Omental fat pad (tissue), 4 donors: Measurements from ENCODE around the gene TTC17. TPM values are rescaled to one million over a fixed set of nuclear protein-coding genes. Genes with fewer than 3 reads are reported as not detected.
A peak's percentile ranks its signal among the peaks of the same experiment; 100 is the strongest.

Experiments used
- ATAC-seq: fragments of 150-250 bp; one replicate; pipeline ENCODE4 v1.9.1; 2016; ENCODE audit warnings: mild to moderate bottlenecking, moderate library complexity; ENCODE audit not compliant: low FRiP score
- DNase-seq: peaks from one replicate; pipeline ENCODE4 v3.0.0-alpha.2; 2019; ENCODE audit warnings: low spot score
- CTCF ChIP-seq, 3 donors: fragments of 450-650 bp; IDR thresholded peaks; one replicate each; pipeline ENCODE4 v1.5.1; 2016 to 2017; ENCODE audit warnings: antibody characterized with exemption in 3 of 3, mild to moderate bottlenecking in 3 of 3, moderate library complexity in 2 of 3
- total RNA-seq, 4 donors: library from RNA; depleted of rRNA; stranded (reverse); fragments of >200 nt; gene quantifications; one replicate each; pipeline ENCODE4 v1.1.0, GENCODE V29; 2016

TTC17 gene, protein sequence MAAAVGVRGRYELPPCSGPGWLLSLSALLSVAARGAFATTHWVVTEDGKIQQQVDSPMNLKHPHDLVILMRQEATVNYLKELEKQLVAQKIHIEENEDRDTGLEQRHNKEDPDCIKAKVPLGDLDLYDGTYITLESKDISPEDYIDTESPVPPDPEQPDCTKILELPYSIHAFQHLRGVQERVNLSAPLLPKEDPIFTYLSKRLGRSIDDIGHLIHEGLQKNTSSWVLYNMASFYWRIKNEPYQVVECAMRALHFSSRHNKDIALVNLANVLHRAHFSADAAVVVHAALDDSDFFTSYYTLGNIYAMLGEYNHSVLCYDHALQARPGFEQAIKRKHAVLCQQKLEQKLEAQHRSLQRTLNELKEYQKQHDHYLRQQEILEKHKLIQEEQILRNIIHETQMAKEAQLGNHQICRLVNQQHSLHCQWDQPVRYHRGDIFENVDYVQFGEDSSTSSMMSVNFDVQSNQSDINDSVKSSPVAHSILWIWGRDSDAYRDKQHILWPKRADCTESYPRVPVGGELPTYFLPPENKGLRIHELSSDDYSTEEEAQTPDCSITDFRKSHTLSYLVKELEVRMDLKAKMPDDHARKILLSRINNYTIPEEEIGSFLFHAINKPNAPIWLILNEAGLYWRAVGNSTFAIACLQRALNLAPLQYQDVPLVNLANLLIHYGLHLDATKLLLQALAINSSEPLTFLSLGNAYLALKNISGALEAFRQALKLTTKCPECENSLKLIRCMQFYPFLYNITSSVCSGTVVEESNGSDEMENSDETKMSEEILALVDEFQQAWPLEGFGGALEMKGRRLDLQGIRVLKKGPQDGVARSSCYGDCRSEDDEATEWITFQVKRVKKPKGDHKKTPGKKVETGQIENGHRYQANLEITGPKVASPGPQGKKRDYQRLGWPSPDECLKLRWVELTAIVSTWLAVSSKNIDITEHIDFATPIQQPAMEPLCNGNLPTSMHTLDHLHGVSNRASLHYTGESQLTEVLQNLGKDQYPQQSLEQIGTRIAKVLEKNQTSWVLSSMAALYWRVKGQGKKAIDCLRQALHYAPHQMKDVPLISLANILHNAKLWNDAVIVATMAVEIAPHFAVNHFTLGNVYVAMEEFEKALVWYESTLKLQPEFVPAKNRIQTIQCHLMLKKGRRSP
- 100 to 1,000 TPM in 2 of 4 donors, 10 to 100 TPM in 2; 78.4 to 180 (median 97.9) TPM for total RNA-seq

GRCh38 chr11:43358801-43359421, at the start of gene TTC17:
TTC17 (plus strand) TSS chr11:43358920; CDS start chr11:43358955, 35 bp downstream.
- DNase-seq, result peak; percentile 78
- ATAC-seq, result peak; percentile 96
- no peak for TF ChIP-seq CTCF (IDR thresholded peaks at IDR 0.05)

- DNase-seq (peak; percentile 62), ATAC-seq (peak; percentile 100)
- TF ChIP-seq CTCF (IDR thresholded peaks at IDR 0.05), result no peak
Measured at GRCh38 chr11:43311791-43312607, 46.7 kb upstream of the TTC17 start, which contains the start of gene API5. API5 (plus strand) TSS chr11:43311996; CDS start chr11:43312128, 132 bp downstream.

DNA sequence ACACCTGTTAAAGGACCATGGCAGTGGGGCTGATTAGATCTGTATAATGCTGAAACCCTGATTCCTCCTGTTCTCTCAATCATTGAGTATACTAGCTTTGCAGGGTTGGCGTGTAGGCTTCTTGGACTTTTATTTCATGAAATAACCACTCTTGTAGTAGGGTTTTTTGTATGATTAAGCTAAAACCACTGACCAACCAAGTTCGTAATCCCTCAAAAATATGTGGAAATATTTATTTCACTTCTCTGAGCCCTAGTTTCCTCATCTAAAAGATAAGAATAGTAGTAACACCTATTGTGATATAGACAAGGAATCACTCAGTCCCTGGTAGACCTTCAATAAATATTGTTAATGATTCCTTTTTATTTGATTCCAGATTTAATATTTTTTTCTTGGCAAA, 42.8 kb upstream of the TTC17 start:
- DNase-seq (no peak), ATAC-seq (no peak)
- TF ChIP-seq CTCF (IDR thresholded peaks at IDR 0.05), result no peak

- no peak for TF ChIP-seq CTCF (IDR thresholded peaks at IDR 0.05)
Measured at GRCh38 chr11:43316451-43316850, 42.3 kb upstream of the TTC17 start.

DNA sequence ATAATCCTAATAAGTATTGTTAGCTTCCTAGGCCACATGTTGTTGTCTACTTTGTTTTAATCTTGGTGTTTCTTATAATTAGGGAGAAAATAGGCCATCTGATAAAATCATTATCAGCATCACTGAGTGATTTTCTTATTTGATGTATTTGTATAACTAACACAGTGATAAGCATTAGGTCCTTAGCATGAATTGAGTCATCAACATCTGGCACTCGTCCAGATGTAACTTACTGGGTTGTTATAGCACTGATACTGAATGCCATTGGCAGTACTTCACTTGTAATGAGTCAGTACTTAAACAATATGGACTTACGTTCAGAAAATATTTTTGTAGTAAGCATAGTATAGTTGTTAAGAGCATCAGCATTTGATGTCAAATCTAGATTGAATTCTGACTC, 30.7 kb upstream of the TTC17 start:
- DNase-seq (no peak), ATAC-seq (no peak)
- no peak for TF ChIP-seq CTCF (IDR thresholded peaks at IDR 0.05)

More at GRCh38 chr11:43316451-43316850, 42.3 kb upstream of the TTC17 start:
- no peak for DNase-seq
- no peak for ATAC-seq

GRCh38 chr11:43328482-43328881, 30.2 kb upstream of the TTC17 start:
- ATAC-seq (no peak), DNase-seq (no peak)
- no peak for TF ChIP-seq CTCF (IDR thresholded peaks at IDR 0.05)
